NCI-H1092 (cell line): ENCODE results near the gene PEPD.

ENCODE experiments used
- DNase-seq: peaks from one replicate; lab custom pipeline; 2025; lab: John Stamatoyannopoulos, UW

PEPD gene

GRCh38 chr19:33420821-33421220 lies 100.8 kb downstream of the PEPD start:
- DNase-seq = no peak

GRCh38 chr19:33419788-33420130 lies 101.8 kb downstream of the PEPD start:
- DNase-seq = no peak

- DNase-seq = no peak
Observed at GRCh38 chr19:33418871-33419787, 102.5 kb downstream of the PEPD start.

GRCh38 chr19:33418461-33418860 lies 103.1 kb downstream of the PEPD start:
- no peak for DNase-seq

- no peak for DNase-seq
Observed at GRCh38 chr19:33417751-33418150, 103.8 kb downstream of the PEPD start.

- peak; percentile 22 for DNase-seq
Observed at GRCh38 chr19:33416307-33417215, 105.0 kb downstream of the PEPD start.

GRCh38 chr19:33414667-33415605 lies 106.7 kb downstream of the PEPD start:
- no peak for DNase-seq

- no peak for DNase-seq
Observed at GRCh38 chr19:33413868-33414666, 107.5 kb downstream of the PEPD start.

- DNase-seq = no peak
Observed at GRCh38 chr19:33413426-33413725, 108.2 kb downstream of the PEPD start.

- DNase-seq = no peak
Observed at GRCh38 chr19:33412601-33413425, 108.8 kb downstream of the PEPD start.

GRCh38 chr19:33411621-33412180 lies 109.9 kb downstream of the PEPD start:
- no peak for DNase-seq

- no peak for DNase-seq
Observed at GRCh38 chr19:33410915-33411401, 110.6 kb downstream of the PEPD start.

GRCh38 chr19:33409906-33410685 lies 111.5 kb downstream of the PEPD start:
- DNase-seq = no peak

GRCh38 chr19:33408538-33409434 lies 112.8 kb downstream of the PEPD start:
- DNase-seq = no peak

GRCh38 chr19:33408116-33408515 lies 113.5 kb downstream of the PEPD start:
- no peak for DNase-seq

- no peak for DNase-seq
Observed at GRCh38 chr19:33407716-33408115, 113.9 kb downstream of the PEPD start.

GRCh38 chr19:33407140-33407551 lies 114.4 kb downstream of the PEPD start:
- no peak for DNase-seq
